IPS-NIHi11 (cell line): Measurements from ENCODE around the gene COPZ1.

Source experiments
- DNase-seq: peaks from one replicate; pipeline ENCODE4 v3.0.0; 2012; ENCODE audit warnings: mixed read lengths, low spot score

COPZ1 gene

DNA sequence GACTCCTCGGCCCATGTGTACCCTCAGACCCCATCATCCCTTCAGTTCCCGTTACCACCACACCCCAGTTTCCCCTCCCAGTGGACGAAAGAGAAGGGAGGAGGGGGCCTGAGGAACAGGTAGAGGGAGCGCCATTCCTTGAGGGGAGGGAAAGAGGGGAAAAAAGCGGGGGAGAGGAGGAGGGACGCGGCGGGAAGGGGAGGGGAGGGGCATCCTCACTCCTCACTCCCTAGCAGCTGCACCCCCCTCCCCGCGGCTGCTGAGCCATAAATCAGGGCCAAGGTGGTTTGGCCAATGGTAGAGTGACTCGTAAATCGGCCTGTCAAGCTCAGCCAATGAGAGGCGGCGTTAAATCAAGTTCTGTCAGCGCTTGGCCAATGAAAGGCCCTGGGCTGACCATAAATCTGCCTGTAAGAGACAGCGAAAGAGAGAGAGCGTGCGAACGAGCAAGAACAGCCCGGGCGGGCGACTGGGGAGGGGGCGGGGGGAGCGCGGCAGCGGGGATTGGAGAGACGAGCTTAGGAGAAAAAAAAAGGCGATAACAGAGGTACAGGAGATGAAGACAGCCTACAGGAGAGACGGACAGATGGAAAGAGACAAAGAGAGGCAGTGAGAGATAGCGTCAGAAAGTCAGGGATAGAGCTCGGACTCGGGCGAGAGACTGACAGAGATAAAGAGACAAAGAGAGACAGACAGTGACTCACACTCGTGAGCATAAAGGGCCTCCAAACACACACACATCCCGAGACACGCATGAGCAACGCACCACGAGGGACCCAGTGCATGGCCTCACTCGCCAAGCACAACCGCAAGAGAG, 34.2 kb downstream of the COPZ1 start:
- DNase-seq = peak; percentile 94

DNA sequence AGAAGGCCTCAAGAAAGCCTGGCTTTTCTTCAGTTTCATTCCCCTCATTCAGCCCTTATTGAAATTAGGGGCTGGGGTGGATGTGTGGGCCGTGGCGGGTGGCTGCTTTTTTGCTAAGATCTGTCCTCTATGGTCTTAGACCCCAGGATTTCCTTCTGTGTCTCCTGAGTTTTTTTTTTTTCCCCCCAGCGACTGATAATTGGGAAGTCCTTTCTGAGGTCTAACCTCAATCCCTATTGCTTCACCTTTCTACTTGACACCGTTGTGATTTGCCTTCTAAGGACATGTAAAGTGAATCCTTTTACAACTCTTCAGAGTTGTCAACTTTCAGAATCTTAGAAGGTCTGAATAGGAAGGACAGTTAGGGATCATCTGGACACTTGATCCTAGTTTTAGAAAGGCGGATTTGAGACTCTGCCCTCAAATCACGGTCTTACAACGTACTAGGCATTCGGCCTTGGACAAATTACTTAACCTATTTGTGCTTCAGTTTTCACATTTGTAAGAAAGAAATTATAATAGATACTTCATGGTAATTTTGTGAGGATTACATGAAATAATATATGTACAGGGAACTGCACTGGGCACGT, 34.9 kb downstream of the COPZ1 start:
- DNase-seq = no peak

DNA sequence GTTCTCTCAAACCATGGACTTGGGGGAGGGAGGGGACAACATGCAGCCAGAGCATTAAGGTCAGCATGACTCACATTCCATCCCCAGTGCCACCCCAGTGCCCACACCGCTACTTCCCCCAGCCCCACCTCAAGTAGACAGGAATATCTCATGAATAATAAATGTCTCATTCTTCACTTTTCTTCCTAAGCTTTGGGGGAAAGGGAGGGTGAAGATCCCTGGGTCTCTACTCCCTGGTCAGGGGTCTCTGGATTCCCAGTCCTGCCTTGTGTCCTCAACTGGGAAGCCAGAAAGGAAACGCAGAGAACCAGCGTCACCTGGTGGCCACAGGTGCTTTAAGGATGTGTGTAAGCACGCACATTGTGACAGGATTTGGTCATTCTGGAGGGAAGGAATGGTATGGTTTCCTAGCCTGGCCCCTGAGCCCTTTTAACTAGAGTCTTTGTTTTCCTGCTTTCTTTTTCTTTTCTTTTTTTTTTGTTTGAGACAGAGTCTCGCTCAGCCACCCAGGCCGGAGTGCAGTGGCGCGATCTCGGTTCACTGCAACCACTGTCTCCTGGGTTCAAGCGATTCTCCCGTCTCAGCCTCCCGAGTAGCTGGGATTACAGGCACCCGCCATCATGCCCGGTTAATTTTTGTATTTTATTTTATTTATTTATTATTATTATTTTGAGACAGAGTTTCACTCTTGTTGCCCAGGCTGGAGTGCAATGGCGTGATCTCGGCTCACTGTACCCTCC, 36.0 kb downstream of the COPZ1 start:
- DNase-seq = peak; percentile 65

DNA sequence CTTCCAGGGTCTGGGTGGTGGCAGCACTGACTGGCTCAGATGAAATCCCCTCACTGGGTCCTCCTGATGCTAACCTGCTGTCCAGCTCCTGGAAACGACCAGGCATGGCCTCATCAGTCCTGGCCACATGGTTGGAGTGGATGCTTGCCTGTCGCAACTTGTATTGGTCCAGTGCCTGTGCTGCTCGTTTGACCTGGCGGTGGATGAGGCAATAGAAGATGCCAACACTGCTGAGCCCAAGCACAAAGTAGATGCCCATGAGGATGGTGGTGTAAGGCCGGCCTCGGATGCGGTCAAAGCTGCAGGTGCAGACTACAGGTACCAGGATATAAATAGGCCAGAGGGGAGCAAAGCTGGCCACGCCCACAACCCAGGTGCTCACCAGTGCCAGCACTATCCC, 38.1 kb downstream of the COPZ1 start:
- no peak for DNase-seq

DNA sequence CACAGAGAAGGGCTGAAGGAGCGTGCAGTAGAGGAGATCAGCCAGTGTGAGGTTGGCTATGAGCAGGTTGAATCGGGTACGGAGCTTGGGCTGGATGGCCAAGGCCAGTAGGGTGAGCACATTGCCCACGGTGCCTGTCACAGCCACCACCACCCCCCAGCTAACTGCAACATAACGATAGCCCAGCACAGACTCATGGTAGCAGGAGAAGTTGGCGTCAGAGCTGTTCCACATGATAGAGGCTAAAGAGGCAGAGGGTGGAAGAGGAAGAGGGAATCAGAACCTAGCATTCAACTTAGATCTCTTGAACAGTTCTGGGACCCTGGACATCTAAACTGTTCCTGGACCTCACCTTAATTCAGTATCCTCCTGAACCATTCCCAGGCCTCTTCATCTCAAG, 38.7 kb downstream of the COPZ1 start:
- no peak for DNase-seq

DNA sequence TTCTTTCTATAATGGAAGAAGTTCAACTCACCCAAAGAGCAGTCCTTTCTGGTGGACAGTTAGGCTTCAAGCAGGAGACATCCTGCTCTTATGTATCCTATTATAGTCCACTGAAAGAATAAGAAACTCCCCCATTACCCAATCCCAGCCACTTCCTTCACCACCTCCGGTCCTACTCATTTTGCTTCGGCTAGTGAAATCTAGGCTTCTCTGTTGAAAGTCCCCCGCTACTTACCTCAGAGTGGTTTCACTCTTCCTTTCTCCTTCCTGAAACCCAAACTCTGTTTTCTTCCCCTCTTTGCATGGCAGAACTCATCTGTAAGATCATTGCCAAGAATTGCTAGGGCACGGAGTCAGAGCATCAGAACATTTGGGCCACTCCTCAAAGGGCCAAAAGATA, 39.5 kb downstream of the COPZ1 start, which contains the start of gene GPR84:
Gene GPR84 (minus strand): TSS at position 74 of the 400 bp plus-strand sequence. CDS start 635 bp downstream, outside the sequence.
- no peak for DNase-seq

DNA sequence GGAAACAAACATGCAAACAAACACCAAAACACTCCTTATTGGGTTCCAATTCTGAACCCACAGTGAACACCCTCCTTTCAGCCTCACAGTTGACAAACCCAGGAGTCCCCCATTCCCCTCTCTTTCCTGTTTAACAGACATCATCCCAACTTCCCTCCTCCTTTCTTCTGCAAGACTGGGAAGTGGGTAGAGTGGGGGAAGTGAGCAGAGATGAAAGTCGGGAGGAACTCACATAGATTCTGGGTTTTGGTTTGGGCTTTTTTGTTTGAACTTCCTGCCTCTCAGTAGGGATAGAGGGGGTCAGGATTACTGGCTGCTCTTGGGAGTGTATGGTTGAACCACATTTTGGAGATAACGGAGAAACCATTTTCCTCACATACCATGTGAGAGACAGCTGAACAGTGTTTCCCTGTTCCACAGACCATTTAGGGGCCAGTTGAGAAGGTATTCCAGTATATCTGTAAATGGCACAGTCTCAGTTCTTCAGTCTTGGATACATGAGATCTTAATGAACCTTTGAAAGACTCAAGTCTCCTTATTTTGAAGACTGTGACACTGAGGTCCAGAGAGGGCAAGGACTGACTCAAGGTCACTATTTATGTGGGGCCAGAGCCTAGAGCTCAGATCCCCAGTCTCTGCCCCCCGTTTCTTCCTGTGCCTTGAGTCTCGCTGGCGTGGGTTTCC, 43.2 kb downstream of the COPZ1 start:
- DNase-seq = no peak

DNA sequence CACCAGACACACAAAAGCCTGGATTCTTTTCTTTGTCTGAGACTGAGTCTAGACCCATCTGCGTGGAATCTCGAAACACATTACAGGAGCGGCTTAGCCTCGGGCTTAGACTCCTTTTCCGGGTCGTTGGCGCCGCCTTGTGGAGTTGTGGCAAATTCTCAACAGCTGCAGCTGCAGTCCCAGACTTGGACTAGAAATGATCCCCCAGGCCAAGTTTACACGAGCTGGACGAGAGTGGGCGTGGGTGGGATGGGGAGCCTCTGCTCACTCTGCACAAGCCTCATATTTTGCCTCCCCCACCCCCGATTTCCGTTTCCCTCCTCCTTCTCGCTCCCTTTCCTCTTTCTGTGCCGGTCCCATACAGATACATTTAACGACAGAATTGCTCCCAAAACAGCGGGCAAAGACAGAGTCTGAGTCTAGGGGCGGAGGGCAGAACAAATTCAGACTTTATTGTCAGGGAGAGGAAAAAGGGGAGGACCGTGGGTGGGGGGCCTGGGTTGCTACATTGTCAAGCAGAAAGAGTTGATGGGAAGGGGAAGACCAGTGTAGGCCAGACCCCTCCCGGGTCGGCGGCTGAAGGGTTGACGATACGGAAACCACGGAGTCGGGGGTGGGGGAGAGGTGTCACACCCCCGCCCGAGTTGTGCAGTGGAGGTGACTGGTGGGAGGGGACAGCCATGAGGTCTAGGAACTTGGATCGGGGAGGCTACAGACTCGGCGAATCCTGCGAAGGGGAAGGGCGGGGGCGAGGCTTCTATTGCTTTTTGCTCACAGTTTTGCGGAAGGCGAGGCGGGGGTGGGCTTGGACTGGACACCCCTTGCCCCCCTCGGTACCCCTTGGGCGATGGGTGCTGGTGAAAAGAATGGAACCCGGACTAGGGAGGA, 44.0 kb downstream of the COPZ1 start:
- DNase-seq = peak; percentile 58

DNA sequence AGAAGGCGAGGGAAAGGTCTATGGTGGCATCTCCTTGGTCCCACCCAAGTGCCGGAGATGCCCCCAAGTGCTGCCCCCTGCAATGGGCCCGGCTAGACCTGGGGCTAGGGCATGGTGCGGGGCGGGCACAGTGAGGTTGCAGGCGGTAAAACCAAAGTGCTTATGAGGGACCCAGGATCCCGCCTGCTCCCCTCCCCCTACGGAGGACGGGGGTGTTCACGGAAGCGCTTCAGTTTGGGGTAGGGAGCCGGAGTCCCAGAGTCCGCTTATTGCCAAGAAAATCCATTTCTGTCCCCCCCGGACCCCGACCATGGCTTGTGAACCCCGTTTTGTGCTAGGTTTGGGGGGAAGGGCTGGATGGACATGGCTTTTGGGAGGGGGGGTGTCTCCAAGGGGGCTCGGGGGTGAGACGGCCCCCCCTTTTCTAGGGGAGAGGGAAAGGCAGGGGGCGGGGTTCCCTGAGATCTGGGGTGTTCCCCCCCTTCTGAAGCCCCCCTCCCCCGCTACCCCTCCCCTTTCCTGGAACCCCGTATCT, 44.7 kb downstream of the COPZ1 start:
- no peak for DNase-seq

DNA sequence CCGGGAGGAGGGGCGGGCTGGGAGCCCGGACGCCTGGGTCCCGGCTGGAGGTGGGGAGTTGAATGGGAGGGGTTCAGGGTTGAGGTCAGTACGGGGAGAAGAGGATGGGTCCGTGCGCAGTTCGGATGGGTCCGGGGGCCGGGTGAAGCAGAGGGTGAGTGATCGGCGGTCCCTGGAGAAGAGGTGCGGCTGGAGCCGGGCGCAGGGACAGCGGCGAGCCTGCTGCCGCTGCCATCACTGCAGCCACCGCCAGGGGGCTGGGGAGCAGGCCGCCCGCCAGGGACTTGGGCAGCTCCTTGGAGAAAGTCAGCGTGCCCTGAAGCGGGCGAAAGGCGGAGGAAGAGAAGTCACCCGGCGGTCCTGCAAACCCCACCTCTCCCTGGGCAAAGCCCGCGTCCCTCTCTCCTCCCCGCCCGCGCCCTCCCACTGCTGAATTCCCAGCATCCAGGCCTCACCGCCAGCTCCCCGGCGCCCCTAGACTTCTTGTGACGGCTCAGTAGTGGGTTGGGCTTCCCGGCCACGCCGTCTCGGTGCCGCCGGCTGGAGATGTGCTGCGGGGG, 45.3 kb downstream of the COPZ1 start:
- DNase-seq = peak; percentile 95

DNA sequence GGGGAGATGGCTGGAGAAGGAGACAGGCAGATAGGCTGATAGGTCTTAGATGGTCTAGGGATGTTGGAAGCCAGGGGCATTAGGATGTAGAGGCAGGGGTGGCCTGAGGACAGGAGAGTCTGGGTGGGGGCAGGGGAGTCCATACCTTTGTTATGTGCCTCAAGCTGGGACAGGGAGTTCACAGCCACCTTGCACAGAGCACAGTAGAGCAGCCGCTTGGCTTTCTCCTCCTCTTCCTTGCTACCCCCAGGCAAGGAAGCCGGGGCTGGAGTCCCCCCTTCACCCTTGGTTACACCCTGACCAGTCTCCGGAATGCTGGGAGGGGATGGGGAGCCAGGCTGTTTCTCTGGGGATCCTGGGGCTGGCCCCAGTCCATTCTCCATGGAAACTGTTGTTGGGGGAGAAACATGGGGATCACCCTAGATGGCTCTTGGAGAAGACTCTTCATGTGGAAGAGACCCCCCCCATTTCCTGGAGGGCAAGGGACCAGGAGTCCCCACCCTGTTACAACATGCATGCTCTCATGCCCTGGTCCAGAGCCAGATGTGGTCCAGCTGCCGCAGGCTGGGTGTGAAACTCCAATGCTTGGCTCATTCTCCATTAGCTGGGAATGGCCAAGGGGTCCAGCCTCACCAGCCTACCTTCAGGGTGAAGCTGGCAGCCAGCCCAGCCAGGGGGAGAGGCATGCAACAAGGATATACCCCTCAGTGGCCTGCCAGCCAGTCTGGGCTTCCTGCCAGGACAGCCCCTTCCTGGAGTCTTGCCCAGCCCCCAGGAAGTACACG, 46.6 kb downstream of the COPZ1 start:
- DNase-seq = no peak

DNA sequence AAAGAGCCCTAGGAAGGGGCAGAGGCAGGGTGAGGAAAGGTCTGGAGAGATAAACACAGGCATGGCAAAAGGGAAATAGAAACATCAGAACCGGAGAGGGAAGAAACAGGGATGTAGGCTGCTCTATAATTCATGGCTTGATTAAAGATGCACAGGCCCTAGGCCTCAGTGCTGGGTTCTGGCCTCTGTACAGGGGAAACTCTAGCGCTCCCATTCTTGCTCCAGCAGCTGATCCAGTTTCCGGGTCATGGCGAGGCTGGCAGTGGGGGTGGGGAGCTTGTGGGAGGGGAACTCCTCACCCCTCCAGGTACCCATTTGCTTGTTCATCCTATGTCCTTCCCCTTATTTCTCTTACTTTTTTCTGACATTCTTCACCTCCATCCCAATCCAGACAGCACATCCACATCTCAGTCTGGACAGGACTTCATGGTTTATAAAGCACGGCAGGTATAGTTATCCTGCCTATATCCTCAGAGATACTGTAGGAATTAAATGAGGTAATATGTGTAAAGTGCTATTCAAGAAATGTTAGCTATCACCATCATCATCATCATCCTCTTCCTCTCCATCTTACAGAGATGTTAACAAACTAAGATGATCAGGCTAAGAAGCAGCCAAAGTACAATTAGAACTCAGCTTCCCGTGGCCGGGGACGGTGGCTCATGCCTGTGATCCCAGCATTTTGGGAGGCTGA, 47.3 kb downstream of the COPZ1 start:
- no peak for DNase-seq

DNA sequence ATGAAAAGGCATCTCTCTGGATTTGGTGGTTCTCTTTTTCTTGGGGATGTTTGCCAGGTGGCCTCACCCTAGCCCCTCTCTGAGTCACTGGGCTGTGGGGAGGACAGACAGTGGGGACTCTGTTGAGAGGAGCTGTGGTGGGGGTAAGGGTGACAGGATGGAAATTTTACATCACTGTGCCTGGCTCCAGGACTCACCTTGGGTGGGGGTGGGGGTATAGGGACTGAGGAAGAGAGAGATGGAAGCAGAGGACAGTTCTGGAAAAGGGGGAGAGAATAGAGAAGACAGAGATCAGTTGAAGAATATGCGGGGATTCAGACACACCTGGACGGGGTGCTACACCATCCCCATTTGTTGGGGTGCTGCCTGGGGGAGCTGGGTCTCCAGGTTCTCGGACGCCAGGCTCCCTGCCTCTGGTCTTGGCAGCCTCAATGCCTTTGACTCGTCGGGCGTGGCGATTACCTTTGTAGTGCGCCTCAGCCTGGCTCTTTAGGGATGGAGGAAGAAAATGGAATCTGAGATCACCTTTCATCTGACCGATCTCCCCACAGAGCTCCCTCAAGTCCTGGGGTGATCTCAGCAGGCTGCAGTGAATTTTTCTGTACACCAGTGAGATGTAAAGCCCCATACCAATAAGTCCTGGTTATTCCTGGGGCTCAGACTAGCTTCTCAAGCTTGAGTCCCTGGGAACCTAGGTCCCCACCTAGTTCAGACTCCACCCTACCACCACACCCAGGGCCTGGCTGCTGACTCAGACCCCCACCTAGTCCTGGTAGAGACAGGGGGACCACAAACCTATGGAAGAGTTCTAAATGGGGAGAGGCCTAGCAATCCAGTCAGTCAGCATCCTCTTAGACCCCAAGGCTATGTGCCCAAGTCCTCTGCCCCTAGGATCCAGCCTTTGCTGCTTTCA, 49.0 kb downstream of the COPZ1 start:
- no peak for DNase-seq

DNA sequence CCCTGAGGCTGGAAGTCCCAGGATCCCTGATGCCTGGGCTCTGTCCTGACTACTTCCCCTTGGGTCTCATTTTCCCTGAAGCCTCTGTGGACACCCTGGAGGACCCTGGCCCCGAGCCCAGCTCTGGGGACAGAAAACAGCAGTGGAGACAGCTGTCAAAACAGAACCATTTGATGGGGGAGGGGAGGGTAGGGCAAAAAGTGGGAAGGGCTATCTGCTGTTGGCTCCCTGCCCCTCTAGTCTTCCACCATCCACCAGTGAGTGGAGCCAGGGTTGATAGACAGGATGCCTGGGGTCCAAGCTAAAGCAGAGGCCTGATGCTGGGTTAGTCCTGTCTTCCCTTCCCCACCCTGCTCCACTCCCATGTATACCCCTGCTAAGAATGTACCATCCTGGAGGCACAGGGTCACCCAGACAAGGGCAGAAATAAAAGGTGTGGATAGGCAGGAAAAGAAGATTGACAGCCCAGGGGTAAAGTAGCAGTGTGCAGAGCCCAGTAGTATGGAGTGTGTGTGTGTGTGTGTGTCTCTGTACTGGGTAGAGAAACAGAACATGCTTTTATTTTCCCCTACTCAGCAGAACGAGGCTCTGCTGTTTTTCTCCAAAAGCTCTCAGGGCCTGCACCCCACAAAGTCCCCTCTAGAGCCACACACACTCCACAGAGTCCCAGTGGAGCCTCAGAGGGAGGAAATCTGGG, 49.8 kb downstream of the COPZ1 start:
- DNase-seq = no peak

DNA sequence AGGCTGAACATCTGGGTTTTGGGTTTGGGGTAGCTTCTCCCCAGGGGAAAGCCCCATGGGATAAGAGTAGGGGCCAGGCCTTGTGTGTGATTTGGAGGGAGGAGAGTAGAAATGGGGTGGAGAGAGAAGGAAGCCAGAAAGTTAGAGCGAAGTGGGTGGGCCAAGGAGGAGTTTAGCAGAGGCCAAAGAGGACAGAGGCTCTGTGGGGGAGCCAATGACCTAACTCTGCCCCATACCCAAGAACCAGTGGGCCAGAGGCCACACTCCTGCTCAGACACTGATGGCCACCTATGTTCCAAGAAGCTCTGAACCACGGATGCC, 50.3 kb downstream of the COPZ1 start:
- no peak for DNase-seq

DNA sequence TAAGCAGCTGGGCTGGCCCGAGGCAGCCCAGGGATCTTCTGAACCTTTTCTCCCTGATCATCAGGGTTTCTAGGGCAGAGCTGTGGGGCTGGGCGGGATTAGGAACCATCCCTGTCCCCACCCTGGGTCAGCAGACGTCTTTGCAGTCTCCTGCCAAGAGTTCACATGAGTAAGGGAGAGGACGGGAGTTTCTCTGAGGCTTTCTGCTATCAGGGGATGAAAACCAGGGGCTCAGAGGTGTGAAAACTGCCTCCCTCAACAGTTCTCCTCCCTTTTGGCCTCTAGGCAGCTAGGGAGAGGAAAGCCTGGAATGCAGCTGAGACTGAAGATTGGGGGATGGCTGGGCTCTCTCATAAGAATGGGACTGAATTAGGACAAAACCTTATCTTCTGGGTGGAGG, 51.7 kb downstream of the COPZ1 start:
- DNase-seq = no peak

DNA sequence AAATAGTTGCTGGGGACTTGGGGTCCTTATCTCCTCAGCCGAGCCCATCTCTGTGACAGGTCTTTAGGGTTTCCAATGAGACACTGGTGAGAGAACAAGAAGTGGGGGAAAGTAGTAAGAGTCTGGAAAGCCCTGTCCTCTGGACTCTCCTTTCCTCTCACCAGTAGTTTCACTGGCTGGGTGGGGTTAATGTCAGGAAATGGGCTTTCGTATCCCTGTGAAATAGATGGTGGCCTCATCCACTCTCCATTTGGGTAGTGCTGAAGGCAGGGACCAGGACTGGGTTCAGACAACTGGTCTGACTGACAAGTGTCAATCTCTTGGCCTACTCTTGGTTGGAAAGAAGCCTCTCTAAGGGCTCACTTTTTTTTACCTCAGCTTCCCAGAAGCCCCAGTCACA, 52.1 kb downstream of the COPZ1 start:
- no peak for DNase-seq
